Measurements from ENCODE around the gene CATSPER1.

GRCh38 chr11:66042227-66042995, 16.1 kb upstream of the CATSPER1 start:
- no peak for TF ChIP-seq CTCF (IDR thresholded peaks at IDR 0.05)
- TF ChIP-seq POLR2A (IDR thresholded peaks at IDR 0.05) = no peak

All from vagina (tissue), 2 donors.